GM12878 (cell line): Measurements from ENCODE around the gene PIGM. TPM values are rescaled to one million over a fixed set of nuclear protein-coding genes. Genes with fewer than 3 reads are reported as not detected.

Source experiments
- ATAC-seq: fragments of 200-7000 bp; cut with Tn5 transposase; 3 replicates; pipeline ENCODE4 v1.9.1; 2020; ENCODE audit warnings: mild to moderate bottlenecking, moderate library complexity
- BruUV-seq: library from RNA; stranded (reverse); fragments of 400-500 nt; replicated peaks from 2 replicates; lab custom pipeline; 2021; lab: Mats Ljungman, UMichigan
- CTCF ChIA-PET: fragments of 300-600 bp; sonication (Branson Sonifier 250); formaldehyde crosslinking; extraction: SDS; loops from one replicate; lab custom pipeline; 2021; ENCODE audit warnings: inconsistent platforms; lab: Yijun Ruan, JAX
- POLR2A ChIA-PET: fragments of 350-600 bp; formaldehyde crosslinking; extraction: SDS; loops from one replicate; lab custom pipeline; 2021; ENCODE audit warnings: inconsistent platforms; lab: Charles Lee
- RAD21 ChIA-PET: fragments of 300-600 bp; sonication (Branson Sonifier 250); formaldehyde crosslinking; loops from one replicate; lab custom pipeline; 2023; ENCODE audit warnings: antibody characterized with exemption; ENCODE audit not compliant: unreplicated experiment; lab: Charles Lee
- SMC1A ChIA-PET: fragments of 300-600 bp; sonication (Branson Sonifier 250); formaldehyde crosslinking; loops from one replicate; lab custom pipeline; 2023; ENCODE audit not compliant: unreplicated experiment, uncharacterized antibody; lab: Charles Lee
- DNase-seq: peaks from one replicate; pipeline ENCODE4 v3.0.0-alpha.2; 2011; ENCODE audit warnings: low read depth, low spot score
- FAIRE-seq: peaks from 3 replicates; lab custom pipeline; 2011; peaks lifted over from hg19 to GRCh38; lab: Jason Lieb, UNC
- H2AFZ ChIP-seq: 2 replicates; pipeline ENCODE4 v1.6.0; 2011; ENCODE audit warnings: low read depth, low read length, control low read depth; ENCODE audit not compliant: control insufficient read depth
- H3K27ac ChIP-seq: 2 replicates; pipeline ENCODE4 v1.5.1; 2011; ENCODE audit warnings: control low read depth; ENCODE audit not compliant: control insufficient read depth, insufficient read depth
- H3K27me3 ChIP-seq, 2 experiments: replicated peaks in 1 of 2; 2 replicates each; pipeline versions ENCODE4 v1.6.0 to v1.6.1; 2011; ENCODE audit warnings: low read length in 1 of 2; ENCODE audit not compliant: control insufficient read depth in 2 of 2, insufficient read depth in 2 of 2
- H3K36me3 ChIP-seq, 2 experiments: 2 replicates each; pipeline ENCODE4 v1.5.1; 2011; ENCODE audit warnings: low read length in 1 of 2; ENCODE audit not compliant: control insufficient read depth in 2 of 2, insufficient read depth in 2 of 2
- H3K4me1 ChIP-seq: 2 replicates; pipeline ENCODE4 v1.6.1; 2011; ENCODE audit warnings: mild to moderate bottlenecking, low read length, moderate library complexity, mixed read lengths; ENCODE audit not compliant: control insufficient read depth, insufficient read depth
- H3K4me2 ChIP-seq: 2 replicates; pipeline ENCODE4 v1.6.0; 2011; ENCODE audit warnings: control low read depth; ENCODE audit not compliant: control insufficient read depth, insufficient read depth
- H3K4me3 ChIP-seq: fragments of 200-600 bp; sonication (generic); 2 replicates; pipeline ENCODE4 v1.5.1; 2016
- H3K79me2 ChIP-seq: 2 replicates; pipeline ENCODE4 v1.6.0; 2011; ENCODE audit warnings: low read length; ENCODE audit not compliant: control insufficient read depth, insufficient read depth
- H3K9ac ChIP-seq: 2 replicates; pipeline ENCODE4 v1.8.0; 2011; ENCODE audit warnings: low read length, control low read depth, mixed read lengths; ENCODE audit not compliant: control insufficient read depth, insufficient read depth
- H3K9me3 ChIP-seq: replicated peaks from 3 replicates; pipeline ENCODE4 v1.5.1; 2011; ENCODE audit warnings: mild to moderate bottlenecking, low read length; ENCODE audit not compliant: control insufficient read depth, insufficient read depth
- H4K20me1 ChIP-seq: 2 replicates; pipeline ENCODE4 v1.6.0; 2011; ENCODE audit not compliant: control insufficient read depth, insufficient read depth
- ASH2L ChIP-seq: fragments of 300-600, 200-600 bp; sonication (generic); IDR thresholded peaks from 2 replicates; pipeline ENCODE4 v1.6.1; 2017; ENCODE audit warnings: low read depth, mild to moderate bottlenecking, borderline replicate concordance
- HSF1 ChIP-seq: fragments of 150-350 bp; IDR thresholded peaks from 2 replicates; pipeline ENCODE4 v1.6.1; 2014; ENCODE audit warnings: mild to moderate bottlenecking, low read depth, low read length
- MTA3 ChIP-seq: IDR thresholded peaks from 2 replicates; pipeline ENCODE4 v1.6.1; 2012; ENCODE audit warnings: low read length, inconsistent platforms, borderline replicate concordance
- MYC ChIP-seq: IDR thresholded peaks from 2 replicates; pipeline ENCODE4 v1.6.1; 2011; ENCODE audit warnings: mild to moderate bottlenecking, low read length, moderate library complexity, inconsistent platforms; ENCODE audit not compliant: insufficient read depth, insufficient replicate concordance, insufficient read length, severe bottlenecking
- NBN ChIP-seq: fragments of 450-650 bp; IDR thresholded peaks from 2 replicates; pipeline ENCODE4 v1.6.1; 2016
- SMC3 ChIP-seq: IDR thresholded peaks from 2 replicates; pipeline ENCODE4 v1.6.1; 2011; ENCODE audit warnings: low read length, improper control_type of control experiment, borderline replicate concordance
- SPI1 ChIP-seq: IDR thresholded peaks from 2 replicates; pipeline ENCODE4 v1.6.1; 2011; ENCODE audit warnings: low read depth, mild to moderate bottlenecking, low read length, moderate library complexity, borderline replicate concordance; ENCODE audit not compliant: insufficient read depth
- TCF3 ChIP-seq: IDR thresholded peaks from 2 replicates; pipeline ENCODE4 v1.6.1; 2012; ENCODE audit warnings: low read depth, mild to moderate bottlenecking, low read length, borderline replicate concordance; ENCODE audit not compliant: insufficient read depth
- ZNF207 ChIP-seq: fragments of 450-650 bp; IDR thresholded peaks from 2 replicates; pipeline ENCODE4 v1.6.1; 2014; ENCODE audit warnings: antibody characterized with exemption, mild to moderate bottlenecking, borderline replicate concordance
- WGBS: methylation state at CpG from one replicate; pipeline ENCODE4 v1.1.6; 2016; ENCODE audit warnings: low lambda C conversion rate; ENCODE audit not compliant: insufficient replicate concordance, insufficient coverage; ENCODE audit errors: missing lambda C conversion rate; 5-methylcytosine and 5-hydroxymethylcytosine counted together
- in situ Hi-C: fragments of 300-500 bp; cut with MboI; formaldehyde crosslinking; loops from 9 replicates; pipeline ENCODE4 v1.14.3; 2018; ENCODE audit warnings: mixed read lengths
- intact Hi-C: fragments of 100-400 bp; cut with micrococcal nuclease; formaldehyde crosslinking; loops from one replicate; pipeline ENCODE4 v1.14.2; 2022; ENCODE audit not compliant: unreplicated experiment
- polyA plus RNA-seq, 11 experiments: library from polyadenylated mRNA; depleted of rRNA in 4 of 11; unstranded in 6 of 11; stranded (reverse) in 5 of 11; fragments of >200 nt; fragmentation: Nextera tagmentation in 4 of 11; fragmentation: Illumina TruSeq in 1 of 11; extraction: Ambion mirVana in 4 of 11; extraction: Trizol in 1 of 11; gene quantifications; 1 replicate in 1 of 11; 2 replicates in 10 of 11; pipeline versions ENCODE4 v1.2.1 to v1.2.3, GENCODE V29; 2011 to 2016; ENCODE audit warnings: inconsistent platforms in 2 of 11, missing spikeins in 2 of 11, low read depth in 1 of 11
- total RNA-seq, 4 experiments: library from RNA; depleted of rRNA in 3 of 4; stranded (reverse); fragments of >200 nt in 3 of 4; fragmentation: Illumina TruSeq in 1 of 4; extraction: Trizol in 1 of 4; gene quantifications; 2 replicates each; pipeline versions ENCODE4 v1.2.1 to v1.2.3, GENCODE V29; 2013 to 2021
- TF ChIP-seq, protein P1 (sequence below): IDR thresholded peaks from 2 replicates; pipeline ENCODE4 v1.6.1; 2011; ENCODE audit warnings: borderline replicate concordance, low read depth, mild to moderate bottlenecking, moderate library complexity, low read length; ENCODE audit not compliant: insufficient read depth, poor library complexity, severe bottlenecking
- TF ChIP-seq, protein P2 (sequence below): fragments of 450-650 bp; IDR thresholded peaks from 2 replicates; pipeline ENCODE4 v1.6.1; 2017; ENCODE audit warnings: mild to moderate bottlenecking, moderate library complexity

PIGM gene
- total and polyA plus RNA-seq, 10 of the 15 experiments (the other 5 are each of a cell fraction or from before 2014, with no cell fraction given), result 2.6 to 6.1 (median 4.6) TPM

DNA sequence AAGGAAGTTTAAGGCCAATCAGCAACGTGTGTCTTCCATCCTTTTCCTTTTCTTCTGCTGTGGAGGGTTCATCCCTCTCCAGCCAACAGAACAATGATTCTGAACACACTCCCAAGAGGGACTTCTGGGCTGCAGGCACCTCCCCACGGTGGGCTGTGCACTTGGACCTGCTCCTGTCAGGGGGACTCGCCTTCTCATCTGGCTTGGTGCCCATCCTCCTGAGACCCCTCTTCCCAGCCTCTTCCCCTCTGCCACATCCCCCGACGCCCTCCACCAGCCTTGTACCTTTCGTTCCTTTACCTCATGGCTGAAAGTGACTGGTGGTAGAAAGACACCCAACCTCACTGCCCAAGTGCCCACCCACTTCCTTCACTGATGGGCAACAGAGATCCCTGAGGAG is 51.7 kb downstream of the PIGM start:
- Histone ChIP-seq H3K27ac (no peak overlapping the region), H3K4me1 (no peaks in the 10 kb centered on the region), H3K4me2 (no peak overlapping the region), H3K27me3 (peaks cover 0 to 2% of the 10 kb centered on the region in 2 experiments; a peak in 1 of 4 replicates), H3K36me3 (no peaks in the 10 kb centered on the region), H3K9ac (no peak overlapping the region), H4K20me1 (no peaks in the 10 kb centered on the region), H3K4me3 (no peak overlapping the region), H2AFZ (no peak overlapping the region), H3K79me2 (no peaks in the 10 kb centered on the region), H3K9me3 (no peaks in the 10 kb centered on the region)
- CTCF ChIA-PET, result no interaction called here
- intact Hi-C loops, result no loop called here
- WGBS, result 4% methylated on average over 6 of the region's 6 CpGs
- ATAC-seq (no peak), FAIRE-seq (no peak), DNase-seq (no peak)
- POLR2A ChIA-PET, result no interaction called here
- SMC1A ChIA-PET, result no interaction called here
- RAD21 ChIA-PET, result no interaction called here
- BruUV-seq, result no TSS peak
- in situ Hi-C loops, result no loop called here
- TF ChIP-seq TCF3 (no peak), MTA3 (no peak), HSF1 (no peak), SMC3 (no peak), ASH2L (no peak), SPI1 (no peak), ZNF207 (no peak), NBN (no peak), MYC (no peak)
- TF ChIP-seq, protein P1, sequence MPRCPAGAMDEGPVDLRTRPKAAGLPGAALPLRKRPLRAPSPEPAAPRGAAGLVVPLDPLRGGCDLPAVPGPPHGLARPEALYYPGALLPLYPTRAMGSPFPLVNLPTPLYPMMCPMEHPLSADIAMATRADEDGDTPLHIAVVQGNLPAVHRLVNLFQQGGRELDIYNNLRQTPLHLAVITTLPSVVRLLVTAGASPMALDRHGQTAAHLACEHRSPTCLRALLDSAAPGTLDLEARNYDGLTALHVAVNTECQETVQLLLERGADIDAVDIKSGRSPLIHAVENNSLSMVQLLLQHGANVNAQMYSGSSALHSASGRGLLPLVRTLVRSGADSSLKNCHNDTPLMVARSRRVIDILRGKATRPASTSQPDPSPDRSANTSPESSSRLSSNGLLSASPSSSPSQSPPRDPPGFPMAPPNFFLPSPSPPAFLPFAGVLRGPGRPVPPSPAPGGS, result no peak
- TF ChIP-seq, protein P2, sequence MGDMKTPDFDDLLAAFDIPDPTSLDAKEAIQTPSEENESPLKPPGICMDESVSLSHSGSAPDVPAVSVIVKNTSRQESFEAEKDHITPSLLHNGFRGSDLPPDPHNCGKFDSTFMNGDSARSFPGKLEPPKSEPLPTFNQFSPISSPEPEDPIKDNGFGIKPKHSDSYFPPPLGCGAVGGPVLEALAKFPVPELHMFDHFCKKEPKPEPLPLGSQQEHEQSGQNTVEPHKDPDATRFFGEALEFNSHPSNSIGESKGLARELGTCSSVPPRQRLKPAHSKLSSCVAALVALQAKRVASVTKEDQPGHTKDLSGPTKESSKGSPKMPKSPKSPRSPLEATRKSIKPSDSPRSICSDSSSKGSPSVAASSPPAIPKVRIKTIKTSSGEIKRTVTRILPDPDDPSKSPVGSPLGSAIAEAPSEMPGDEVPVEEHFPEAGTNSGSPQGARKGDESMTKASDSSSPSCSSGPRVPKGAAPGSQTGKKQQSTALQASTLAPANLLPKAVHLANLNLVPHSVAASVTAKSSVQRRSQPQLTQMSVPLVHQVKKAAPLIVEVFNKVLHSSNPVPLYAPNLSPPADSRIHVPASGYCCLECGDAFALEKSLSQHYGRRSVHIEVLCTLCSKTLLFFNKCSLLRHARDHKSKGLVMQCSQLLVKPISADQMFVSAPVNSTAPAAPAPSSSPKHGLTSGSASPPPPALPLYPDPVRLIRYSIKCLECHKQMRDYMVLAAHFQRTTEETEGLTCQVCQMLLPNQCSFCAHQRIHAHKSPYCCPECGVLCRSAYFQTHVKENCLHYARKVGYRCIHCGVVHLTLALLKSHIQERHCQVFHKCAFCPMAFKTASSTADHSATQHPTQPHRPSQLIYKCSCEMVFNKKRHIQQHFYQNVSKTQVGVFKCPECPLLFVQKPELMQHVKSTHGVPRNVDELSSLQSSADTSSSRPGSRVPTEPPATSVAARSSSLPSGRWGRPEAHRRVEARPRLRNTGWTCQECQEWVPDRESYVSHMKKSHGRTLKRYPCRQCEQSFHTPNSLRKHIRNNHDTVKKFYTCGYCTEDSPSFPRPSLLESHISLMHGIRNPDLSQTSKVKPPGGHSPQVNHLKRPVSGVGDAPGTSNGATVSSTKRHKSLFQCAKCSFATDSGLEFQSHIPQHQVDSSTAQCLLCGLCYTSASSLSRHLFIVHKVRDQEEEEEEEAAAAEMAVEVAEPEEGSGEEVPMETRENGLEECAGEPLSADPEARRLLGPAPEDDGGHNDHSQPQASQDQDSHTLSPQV, result no peak
